Activated B cell treated with CpG ODN at 0.5 μM for 24 hours (primary cell): Measurements from ENCODE around the gene SMARCC1. TPM values are rescaled to one million over a fixed set of nuclear protein-coding genes. Genes with fewer than 3 reads are reported as not detected.

Experiments used
- ATAC-seq: fragments of 200-7000 bp; cut with Tn5 transposase; one replicate; pipeline ENCODE4 v1.10.0; 2021; ENCODE audit warnings: low read depth, mild to moderate bottlenecking, moderate library complexity
- CTCF ChIA-PET: fragments of 350-600 bp; sonication (Branson Sonifier 250); formaldehyde crosslinking; loops from one replicate; lab custom pipeline; 2021; ENCODE audit warnings: antibody characterized with exemption; lab: Charles Lee
- POLR2A ChIA-PET: fragments of 350-600 bp; sonication (Branson Sonifier 250); formaldehyde crosslinking; loops from one replicate; lab custom pipeline; 2021; ENCODE audit warnings: antibody characterized with exemption; lab: Charles Lee
- DNase-seq: peaks from one replicate; pipeline ENCODE4 v3.0.0; 2022
- H3K27ac Mint-ChIP-seq: one replicate; pipeline ENCODE4 v1.8.0; 2020; ENCODE audit warnings: mixed read lengths
- H3K27me3 Mint-ChIP-seq: one replicate; pipeline ENCODE4 v1.8.0; 2021; ENCODE audit warnings: mixed read lengths
- H3K36me3 Mint-ChIP-seq: one replicate; pipeline ENCODE4 v1.8.0; 2021; ENCODE audit warnings: low read depth, mixed read lengths
- H3K4me1 Mint-ChIP-seq: one replicate; pipeline ENCODE4 v1.8.0; 2021; ENCODE audit warnings: mixed read lengths
- H3K4me3 Mint-ChIP-seq: one replicate; pipeline ENCODE4 v1.8.0; 2020; ENCODE audit warnings: mild to moderate bottlenecking, mixed read lengths
- H3K9me3 Mint-ChIP-seq: one replicate; pipeline ENCODE4 v1.8.0; 2020; ENCODE audit warnings: mixed read lengths
- intact Hi-C: fragments of 100-400 bp; cut with micrococcal nuclease; formaldehyde crosslinking; loops from one replicate; pipeline ENCODE4 v1.15.1; 2024
- total RNA-seq: library from RNA; stranded (reverse); gene quantifications from 2 replicates; pipeline ENCODE4 v1.2.3, GENCODE V29; 2022
- TF ChIP-seq, protein P1 (sequence below): fragments of 200-600 bp; IDR thresholded peaks from one replicate; pipeline ENCODE4 v1.8.0; 2022; ENCODE audit warnings: antibody characterized with exemption, mild to moderate bottlenecking

The SMARCC1 gene
- total RNA-seq, 1 donor from 2014 or later: 136 TPM

DNA sequence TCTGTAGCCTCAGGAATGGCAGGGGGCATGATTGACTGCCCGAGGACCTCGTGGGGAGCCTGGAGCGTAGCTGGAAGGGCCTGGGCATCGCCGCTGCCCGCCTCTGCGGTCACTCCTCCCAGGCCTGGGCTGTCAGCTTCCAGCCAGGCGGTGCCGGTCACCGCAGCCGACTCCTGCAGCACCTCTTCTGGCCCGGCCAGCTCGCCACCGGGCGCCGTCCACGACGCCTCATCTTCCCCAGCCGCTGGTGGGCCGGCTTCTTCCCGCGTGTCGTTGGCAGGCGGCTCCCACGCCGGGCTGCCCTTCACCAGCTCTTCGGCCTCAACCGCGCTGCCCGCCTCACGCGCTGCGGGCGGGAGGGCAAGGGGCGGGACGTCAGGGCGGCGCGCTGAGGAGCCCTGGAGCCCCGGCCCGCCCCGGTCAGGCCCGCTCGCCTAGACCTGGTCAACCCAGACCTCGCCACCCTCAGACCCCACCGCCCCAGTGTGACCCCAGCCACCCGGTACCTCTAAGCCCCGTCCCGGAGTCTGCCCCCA, 204.0 kb downstream of the SMARCC1 start:
- no peak overlapping the region for H3K27ac Mint-ChIP-seq
- TF ChIP-seq, protein P1, sequence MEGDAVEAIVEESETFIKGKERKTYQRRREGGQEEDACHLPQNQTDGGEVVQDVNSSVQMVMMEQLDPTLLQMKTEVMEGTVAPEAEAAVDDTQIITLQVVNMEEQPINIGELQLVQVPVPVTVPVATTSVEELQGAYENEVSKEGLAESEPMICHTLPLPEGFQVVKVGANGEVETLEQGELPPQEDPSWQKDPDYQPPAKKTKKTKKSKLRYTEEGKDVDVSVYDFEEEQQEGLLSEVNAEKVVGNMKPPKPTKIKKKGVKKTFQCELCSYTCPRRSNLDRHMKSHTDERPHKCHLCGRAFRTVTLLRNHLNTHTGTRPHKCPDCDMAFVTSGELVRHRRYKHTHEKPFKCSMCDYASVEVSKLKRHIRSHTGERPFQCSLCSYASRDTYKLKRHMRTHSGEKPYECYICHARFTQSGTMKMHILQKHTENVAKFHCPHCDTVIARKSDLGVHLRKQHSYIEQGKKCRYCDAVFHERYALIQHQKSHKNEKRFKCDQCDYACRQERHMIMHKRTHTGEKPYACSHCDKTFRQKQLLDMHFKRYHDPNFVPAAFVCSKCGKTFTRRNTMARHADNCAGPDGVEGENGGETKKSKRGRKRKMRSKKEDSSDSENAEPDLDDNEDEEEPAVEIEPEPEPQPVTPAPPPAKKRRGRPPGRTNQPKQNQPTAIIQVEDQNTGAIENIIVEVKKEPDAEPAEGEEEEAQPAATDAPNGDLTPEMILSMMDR: no peak
- peaks cover 26% of the 10 kb centered on the region for H3K27me3 Mint-ChIP-seq
- no peaks in the 10 kb centered on the region for H3K9me3 Mint-ChIP-seq
- CTCF ChIA-PET: no interaction called here
- DNase-seq (no peak), ATAC-seq (peak; percentile 26)
- H3K36me3 Mint-ChIP-seq: no peaks in the 10 kb centered on the region
- H3K4me1 Mint-ChIP-seq: peaks cover 2% of the 10 kb centered on the region
- H3K4me3 Mint-ChIP-seq: peak overlapping the region; percentile 73
- intact Hi-C loops: no loop called here
- POLR2A ChIA-PET: interaction anchor here (0.6 to 0.8 kb wide), 2 partner anchors 14 to 102 kb away, joined by 3 read pairs; partner anchors contain the start of gene SCAP

DNA sequence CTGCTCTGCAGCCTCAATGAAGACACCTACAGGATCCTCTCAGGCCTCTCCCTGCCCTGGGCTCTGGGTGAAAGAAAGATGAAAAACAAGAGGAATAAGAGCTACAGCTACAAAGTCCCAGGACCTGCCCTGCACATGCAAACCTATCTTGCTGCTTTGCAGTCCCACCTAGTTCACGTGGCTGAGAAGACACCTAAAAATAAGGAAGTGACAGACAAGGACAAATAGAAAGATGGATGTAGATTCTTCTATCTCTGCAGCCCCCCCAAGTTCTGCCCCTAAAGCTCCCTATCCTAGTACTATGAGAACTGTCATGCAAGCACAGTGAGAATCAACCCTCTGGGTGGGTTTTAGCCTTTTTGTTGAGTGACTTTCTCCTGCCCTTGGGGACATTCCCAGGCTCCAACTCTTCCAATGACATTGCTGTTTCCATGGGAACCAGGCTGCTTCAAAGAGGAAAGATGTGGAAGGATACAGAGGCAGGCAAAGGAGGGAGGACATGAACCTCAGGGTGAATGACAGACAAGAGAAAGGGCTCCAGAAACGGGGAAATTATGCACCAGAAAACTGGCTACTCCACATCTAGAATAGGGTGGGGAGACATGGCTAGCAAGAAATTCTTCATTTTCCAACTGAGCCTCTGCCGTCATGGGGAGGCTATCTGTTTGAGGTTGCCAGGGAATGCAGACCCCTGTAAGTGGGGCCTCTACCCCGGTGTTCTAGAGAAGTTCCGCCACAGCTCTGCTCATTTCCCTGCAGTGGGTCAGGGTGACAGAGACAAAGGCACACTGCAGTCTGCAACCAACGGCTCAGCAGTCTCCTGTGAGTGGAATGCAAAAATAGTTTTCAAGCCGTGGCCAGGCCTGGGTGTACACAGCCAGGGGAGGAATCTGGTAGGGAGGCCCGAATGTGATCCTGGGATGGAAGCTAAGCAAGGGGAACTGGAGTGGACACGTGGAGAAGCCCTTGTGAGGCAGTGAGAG, 208.2 kb downstream of the SMARCC1 start:
- H3K9me3 Mint-ChIP-seq: no peaks in the 10 kb centered on the region
- ATAC-seq: no peak
- intact Hi-C loops: no loop called here
- TF ChIP-seq, protein P1: no peak
- ChIA-PET POLR2A (interaction anchor here (0.5 kb wide), 1 partner anchor 239 kb away, joined by 5 read pairs; no protein-coding TSS in a partner anchor), CTCF (no interaction called here)
- H3K4me3 Mint-ChIP-seq: no peak overlapping the region
- H3K27me3 Mint-ChIP-seq: peaks cover 22% of the 10 kb centered on the region
- no peaks in the 10 kb centered on the region for H3K36me3 Mint-ChIP-seq
- H3K27ac Mint-ChIP-seq: no peak overlapping the region
- H3K4me1 Mint-ChIP-seq: no peaks in the 10 kb centered on the region
- no peak for DNase-seq

DNA sequence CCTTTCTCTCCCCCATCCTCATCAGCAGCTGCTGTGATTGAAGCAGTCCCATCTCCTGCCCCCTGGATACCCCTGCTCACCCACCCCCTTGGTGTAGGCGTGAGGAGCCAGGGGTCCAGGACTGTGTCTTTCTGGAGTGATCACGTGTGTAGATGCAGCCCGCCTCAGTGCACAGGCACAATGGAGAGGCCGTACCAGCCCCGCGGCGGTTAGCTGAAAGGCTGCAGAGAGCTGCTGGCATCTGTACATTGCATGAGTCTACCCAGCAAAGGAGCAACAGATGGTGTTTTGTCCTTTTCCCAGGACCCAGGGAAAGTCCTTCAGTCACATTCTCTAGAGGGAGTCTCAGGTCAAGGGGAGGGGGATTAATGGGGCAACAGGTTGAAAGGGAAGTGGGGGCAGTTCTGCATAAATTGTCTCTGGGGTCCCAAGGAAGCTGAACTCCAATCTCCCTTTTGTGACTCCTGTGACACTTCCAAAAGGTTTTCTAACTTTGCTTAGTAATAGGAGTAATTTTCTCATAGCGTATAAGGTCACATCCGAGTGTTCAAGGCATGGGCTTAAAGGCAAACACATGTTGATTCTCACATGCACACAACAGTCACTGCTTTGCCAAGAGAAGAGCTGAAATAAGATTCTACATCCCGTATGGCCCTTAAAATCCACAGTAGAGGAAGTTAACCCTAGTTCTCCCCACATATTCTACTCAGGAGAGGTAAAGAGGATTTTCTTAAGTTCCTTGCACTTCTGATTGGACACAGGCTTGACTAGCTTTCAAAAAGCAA, 210.1 kb downstream of the SMARCC1 start:
- DNase-seq (no peak), ATAC-seq (no peak)
- H3K4me1 Mint-ChIP-seq: no peaks in the 10 kb centered on the region
- H3K36me3 Mint-ChIP-seq: no peaks in the 10 kb centered on the region
- no peak overlapping the region for H3K27ac Mint-ChIP-seq
- H3K27me3 Mint-ChIP-seq: peaks cover 22% of the 10 kb centered on the region
- H3K4me3 Mint-ChIP-seq: no peak overlapping the region
- CTCF ChIA-PET: no interaction called here
- TF ChIP-seq, protein P1: no peak
- intact Hi-C loops: no loop called here
- POLR2A ChIA-PET: no interaction called here
- H3K9me3 Mint-ChIP-seq: no peaks in the 10 kb centered on the region

DNA sequence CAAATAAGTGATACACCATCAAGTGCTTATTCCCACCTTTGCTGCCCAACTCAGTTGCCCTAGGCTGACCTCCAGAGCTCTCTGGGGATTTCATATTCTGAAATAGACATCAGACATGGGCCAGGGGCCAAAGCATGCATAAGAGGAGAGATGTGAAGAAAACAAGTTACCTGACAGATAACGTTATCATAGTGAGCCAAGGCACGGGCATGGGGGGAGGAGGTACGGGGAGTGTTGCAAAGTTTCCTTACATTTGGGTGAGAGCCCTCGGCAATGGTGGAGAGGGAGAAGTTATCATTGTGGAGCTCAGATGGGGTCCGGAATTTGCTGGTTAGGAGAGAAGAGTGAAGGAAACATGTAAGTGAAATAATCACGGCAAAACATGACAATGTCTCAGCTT, 212.8 kb downstream of the SMARCC1 start:
- DNase-seq (no peak), ATAC-seq (no peak)
- CTCF ChIA-PET: no interaction called here
- no peaks in the 10 kb centered on the region for H3K9me3 Mint-ChIP-seq
- peaks cover 14% of the 10 kb centered on the region for H3K27me3 Mint-ChIP-seq
- no peak overlapping the region for H3K4me3 Mint-ChIP-seq
- H3K4me1 Mint-ChIP-seq: no peaks in the 10 kb centered on the region
- H3K27ac Mint-ChIP-seq: no peak overlapping the region
- H3K36me3 Mint-ChIP-seq: no peaks in the 10 kb centered on the region
- TF ChIP-seq, protein P1: no peak
- intact Hi-C loops: no loop called here
- POLR2A ChIA-PET: no interaction called here
